Fibroblast of skin of scalp (primary cell): ENCODE data around the gene GPHN. TPM values are rescaled to one million over a fixed set of nuclear protein-coding genes. Genes with fewer than 3 reads are reported as not detected.

Source experiments
- DNase-seq: peaks from one replicate; pipeline ENCODE4 v3.0.0-alpha.2; 2013
- polyA plus RNA-seq, 2 experiments: library from polyadenylated mRNA; unstranded; fragments of 120-200 nt; gene quantifications; one replicate each; pipeline ENCODE4 v1.2.1, GENCODE V29; 2013; ENCODE audit not compliant: insufficient read length in 2 of 2

Gene GPHN
- 12.3 TPM for polyA plus RNA-seq (2013, experiment 1 of 2; ENCODE audit: insufficient read length)
- polyA plus RNA-seq (2013, experiment 2 of 2; ENCODE audit: insufficient read length) = 15.0 TPM

- peak; percentile 98 for DNase-seq
Observed at GRCh38 chr14:66507722-66508546, at the start of gene GPHN. Gene GPHN, plus strand, starts transcription at chr14:66508147.

GRCh38 chr14:66459603-66460002 is 48.3 kb upstream of the GPHN start:
- DNase-seq = no peak

GRCh38 chr14:66464261-66464660 is 43.7 kb upstream of the GPHN start:
- no peak for DNase-seq

- no peak for DNase-seq
Observed at GRCh38 chr14:66468778-66469367, 39.1 kb upstream of the GPHN start.

GRCh38 chr14:66471584-66471983 is 36.4 kb upstream of the GPHN start:
- no peak for DNase-seq

- no peak for DNase-seq
Observed at GRCh38 chr14:66472251-66472650, 35.7 kb upstream of the GPHN start.

- no peak for DNase-seq
Observed at GRCh38 chr14:66473223-66473622, 34.7 kb upstream of the GPHN start.

- peak; percentile 48 for DNase-seq
Observed at GRCh38 chr14:66476964-66477363, 31.0 kb upstream of the GPHN start.

GRCh38 chr14:66477567-66477966 is 30.4 kb upstream of the GPHN start:
- DNase-seq = no peak

GRCh38 chr14:66482873-66483272 is 25.1 kb upstream of the GPHN start:
- no peak for DNase-seq

GRCh38 chr14:66483322-66483721 is 24.6 kb upstream of the GPHN start:
- DNase-seq = no peak

GRCh38 chr14:66485029-66485428 is 22.9 kb upstream of the GPHN start:
- no peak for DNase-seq

- no peak for DNase-seq
Observed at GRCh38 chr14:66485910-66486421, 22.0 kb upstream of the GPHN start, which contains the start of gene CCDC196. Gene CCDC196, plus strand, starts transcription at chr14:66486371. Its CDS starts 132 bp downstream, at chr14:66486503.

GRCh38 chr14:66487164-66487563 is 20.8 kb upstream of the GPHN start:
- DNase-seq = no peak

- DNase-seq = no peak
Observed at GRCh38 chr14:66490143-66491111, 17.5 kb upstream of the GPHN start.

GRCh38 chr14:66493750-66494149 is 14.2 kb upstream of the GPHN start:
- DNase-seq = no peak

GRCh38 chr14:66495218-66496098 is 12.5 kb upstream of the GPHN start:
- peak; percentile 56 for DNase-seq

- DNase-seq = no peak
Observed at GRCh38 chr14:66496188-66496807, 11.6 kb upstream of the GPHN start.

GRCh38 chr14:66496911-66497310 is 11.0 kb upstream of the GPHN start:
- DNase-seq = no peak

- DNase-seq = no peak
Observed at GRCh38 chr14:66498311-66498710, 9.6 kb upstream of the GPHN start.

- DNase-seq = no peak
Observed at GRCh38 chr14:66501592-66501991, 6.4 kb upstream of the GPHN start.
